ENCODE measurements around the gene TSKU. TPM values are rescaled to one million over a fixed set of nuclear protein-coding genes. Genes with fewer than 3 reads are reported as not detected.
"Not testable (repeated sequence)": the region's sequence is repeated elsewhere in the genome, so short reads cannot be mapped to it uniquely, and the experiment has no call there.

TSKU gene
- polyA plus RNA-seq, 3 donors, result not detected

DNA sequence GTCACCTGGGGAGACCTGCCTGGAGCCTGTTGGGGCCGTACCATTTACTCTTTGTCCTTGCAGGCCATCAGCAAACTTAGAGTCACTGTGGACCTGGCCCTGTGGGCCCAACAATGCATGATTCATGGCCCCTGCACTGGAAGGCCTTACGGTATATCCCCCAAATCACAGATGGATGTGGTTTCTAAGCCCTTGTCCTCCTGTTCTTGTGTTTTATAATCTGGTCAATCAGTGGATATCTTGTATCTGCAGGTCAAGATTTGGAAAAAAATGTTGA, 6.2 kb downstream of the TSKU start:
- H3K27me3 ChIP-seq (ENCODE audit: control insufficient read depth in 2 of 2, insufficient read depth in 2 of 2, low read length in 2 of 2), result peaks cover 16 to 35% of the 10 kb centered on the region in 2 donors
- H3K9me3 ChIP-seq (replicated peaks in 1 of 2; ENCODE audit: control insufficient read depth in 1 of 2, insufficient read depth in 1 of 2, low read length in 2 of 2), result peaks cover 0 to 6% of the 10 kb centered on the region in 2 donors
- Mint-ChIP-seq H3K9me3 (peaks cover 4 to 19% (median 6%) of the 10 kb centered on the region in 7 donors), H3K27me3 (ENCODE audit: low read depth in 3 of 3) (peaks cover 29 to 49% (median 49%) of the 10 kb centered on the region in 3 donors), H3K4me3 (no peak overlapping the region), H3K36me3 (peaks cover 0 to 7% of the 10 kb centered on the region in 2 donors), H3K4me1 (peaks cover 6% of the 10 kb centered on the region), H3K27ac (no peak overlapping the region)
- H3K4me3 ChIP-seq (replicated peaks in 1 of 3; ENCODE audit: low read depth in 2 of 3, low read length in 3 of 3), result no peak overlapping the region
- H3K79me2 ChIP-seq (ENCODE audit: insufficient read depth, low read length), result no peaks in the 10 kb centered on the region
- TF ChIP-seq, protein P1, sequence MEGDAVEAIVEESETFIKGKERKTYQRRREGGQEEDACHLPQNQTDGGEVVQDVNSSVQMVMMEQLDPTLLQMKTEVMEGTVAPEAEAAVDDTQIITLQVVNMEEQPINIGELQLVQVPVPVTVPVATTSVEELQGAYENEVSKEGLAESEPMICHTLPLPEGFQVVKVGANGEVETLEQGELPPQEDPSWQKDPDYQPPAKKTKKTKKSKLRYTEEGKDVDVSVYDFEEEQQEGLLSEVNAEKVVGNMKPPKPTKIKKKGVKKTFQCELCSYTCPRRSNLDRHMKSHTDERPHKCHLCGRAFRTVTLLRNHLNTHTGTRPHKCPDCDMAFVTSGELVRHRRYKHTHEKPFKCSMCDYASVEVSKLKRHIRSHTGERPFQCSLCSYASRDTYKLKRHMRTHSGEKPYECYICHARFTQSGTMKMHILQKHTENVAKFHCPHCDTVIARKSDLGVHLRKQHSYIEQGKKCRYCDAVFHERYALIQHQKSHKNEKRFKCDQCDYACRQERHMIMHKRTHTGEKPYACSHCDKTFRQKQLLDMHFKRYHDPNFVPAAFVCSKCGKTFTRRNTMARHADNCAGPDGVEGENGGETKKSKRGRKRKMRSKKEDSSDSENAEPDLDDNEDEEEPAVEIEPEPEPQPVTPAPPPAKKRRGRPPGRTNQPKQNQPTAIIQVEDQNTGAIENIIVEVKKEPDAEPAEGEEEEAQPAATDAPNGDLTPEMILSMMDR (IDR thresholded peaks at IDR 0.05), result no peak
- no peaks in the 10 kb centered on the region for H4K20me1 ChIP-seq (ENCODE audit: insufficient read depth, low read length)
- no peak overlapping the region for H3K4me2 ChIP-seq (replicated peaks; ENCODE audit: extremely low read depth, low read length, poor library complexity, severe bottlenecking)
- H3K36me3 ChIP-seq (replicated peaks in 1 of 2; ENCODE audit: control insufficient read depth in 1 of 2, insufficient read depth in 2 of 2, low read length in 2 of 2), result no peaks in the 10 kb centered on the region
- H3K4me1 ChIP-seq (ENCODE audit: control insufficient read depth in 1 of 2, insufficient read depth in 2 of 2, low read length in 2 of 2), result peaks cover 0 to 7% of the 10 kb centered on the region in 2 donors
- no peak overlapping the region for H3K9ac ChIP-seq (ENCODE audit: insufficient read depth, low read length, poor library complexity, severe bottlenecking)
- no peak for DNase-seq
- 100% methylated on average over 1 of the region's 2 CpGs for WGBS (ENCODE audit: insufficient coverage)
- intact Hi-C loops (cut with micrococcal nuclease), result no loop called here
- no peak overlapping the region for H3K27ac ChIP-seq (ENCODE audit: low read depth in 1 of 2, low read length in 2 of 2)
- no peak overlapping the region for H2AFZ ChIP-seq (ENCODE audit: insufficient read depth, low read depth, low read length, poor library complexity, severe bottlenecking)

DNA sequence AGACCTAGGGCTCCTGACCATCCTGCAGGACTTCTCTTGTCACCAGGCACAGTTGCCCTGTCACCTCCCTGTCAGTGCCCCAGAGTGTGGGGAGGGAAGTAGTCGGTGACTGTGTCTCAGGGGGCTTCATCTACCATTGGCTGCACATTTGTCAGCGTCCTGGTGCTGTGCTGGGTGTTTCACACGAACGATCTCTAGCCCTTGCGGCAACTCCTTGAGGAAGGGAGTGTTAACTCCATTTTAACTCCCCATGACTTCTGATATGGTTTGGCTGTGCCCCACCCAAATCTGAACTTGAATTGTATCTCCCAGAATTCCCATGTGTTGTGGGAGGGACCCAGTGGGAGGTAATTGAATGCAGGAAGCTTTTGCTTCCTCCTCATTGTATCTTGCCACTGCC, 7.1 kb downstream of the TSKU start:
- Histone ChIP-seq H2AFZ (ENCODE audit: insufficient read depth, low read depth, low read length, poor library complexity, severe bottlenecking) (no peak overlapping the region), H3K9me3 (replicated peaks in 1 of 2; ENCODE audit: control insufficient read depth in 1 of 2, insufficient read depth in 1 of 2, low read length in 2 of 2) (peaks cover 0 to 6% of the 10 kb centered on the region in 2 donors), H3K27me3 (ENCODE audit: control insufficient read depth in 2 of 2, insufficient read depth in 2 of 2, low read length in 2 of 2) (peaks cover 8 to 27% of the 10 kb centered on the region in 2 donors), H3K36me3 (replicated peaks in 1 of 2; ENCODE audit: control insufficient read depth in 1 of 2, insufficient read depth in 2 of 2, low read length in 2 of 2) (no peaks in the 10 kb centered on the region), H3K4me3 (replicated peaks in 1 of 3; ENCODE audit: low read depth in 2 of 3, low read length in 3 of 3) (no peak overlapping the region), H3K4me1 (ENCODE audit: control insufficient read depth in 1 of 2, insufficient read depth in 2 of 2, low read length in 2 of 2) (peaks cover 0 to 5% of the 10 kb centered on the region in 2 donors), H3K79me2 (ENCODE audit: insufficient read depth, low read length) (no peaks in the 10 kb centered on the region), H3K4me2 (replicated peaks; ENCODE audit: extremely low read depth, low read length, poor library complexity, severe bottlenecking) (no peak overlapping the region), H3K9ac (ENCODE audit: insufficient read depth, low read length, poor library complexity, severe bottlenecking) (no peak overlapping the region), H3K27ac (ENCODE audit: low read depth in 1 of 2, low read length in 2 of 2) (no peak overlapping the region), H4K20me1 (ENCODE audit: insufficient read depth, low read length) (no peaks in the 10 kb centered on the region)
- Mint-ChIP-seq H3K9me3 (peaks cover 4 to 14% (median 6%) of the 10 kb centered on the region in 7 donors), H3K27me3 (ENCODE audit: low read depth in 3 of 3) (peaks cover 20 to 40% (median 40%) of the 10 kb centered on the region in 3 donors), H3K27ac (no peak overlapping the region), H3K4me3 (no peak overlapping the region), H3K4me1 (peaks cover 6% of the 10 kb centered on the region), H3K36me3 (peaks cover 0 to 2% of the 10 kb centered on the region in 2 donors)
- TF ChIP-seq, protein P1 (IDR thresholded peaks at IDR 0.05), result no peak
- WGBS (ENCODE audit: insufficient coverage), result no CpG with 5 or more reads among the region's 5 CpGs
- DNase-seq, result no peak
- intact Hi-C loops (cut with micrococcal nuclease), result no loop called here

DNA sequence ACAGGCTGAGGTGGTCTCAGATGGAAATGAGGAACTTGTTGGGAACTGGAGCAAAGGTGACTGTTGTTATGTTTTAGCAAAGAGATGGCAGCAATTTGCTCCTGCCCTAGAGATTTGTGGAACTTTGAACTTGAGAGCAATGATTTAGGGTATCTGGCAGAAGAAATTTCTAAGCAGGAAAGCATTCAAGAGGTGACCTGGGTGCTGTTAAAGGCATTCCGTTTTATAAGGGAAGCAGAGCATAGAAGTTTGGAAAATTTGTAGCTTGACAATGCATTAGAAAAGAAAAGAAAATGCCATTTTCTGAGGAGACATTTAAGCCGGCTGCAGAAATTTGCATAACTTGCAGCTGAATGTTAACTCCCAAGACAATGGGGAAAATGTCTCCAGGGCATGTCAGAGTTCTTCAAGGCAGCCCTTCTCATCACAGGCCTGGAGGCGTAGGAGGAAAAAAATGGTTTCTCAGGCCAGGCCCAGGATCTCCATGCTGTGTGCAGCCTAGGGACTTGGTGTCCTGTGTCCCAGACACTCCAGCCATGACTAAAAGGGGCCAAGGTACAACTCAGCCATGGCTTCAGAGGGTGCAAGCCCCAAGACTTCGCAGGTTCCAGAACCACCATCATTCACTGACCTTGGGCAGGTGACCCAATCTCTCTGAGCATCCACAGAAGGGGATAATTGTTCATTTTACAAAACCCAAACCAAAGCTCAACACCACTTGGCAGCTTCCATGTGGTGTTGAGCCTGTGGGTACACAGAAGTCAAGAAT, 8.0 kb downstream of the TSKU start:
- intact Hi-C loops (cut with micrococcal nuclease); H3K4me1 ChIP-seq (ENCODE audit: control insufficient read depth in 1 of 2, insufficient read depth in 2 of 2, low read length in 2 of 2); H3K4me3 Mint-ChIP-seq; H3K36me3 Mint-ChIP-seq; H3K9me3 ChIP-seq (replicated peaks in 1 of 2; ENCODE audit: control insufficient read depth in 1 of 2, insufficient read depth in 1 of 2, low read length in 2 of 2); H3K27ac Mint-ChIP-seq; H3K4me1 Mint-ChIP-seq; H3K27ac ChIP-seq (ENCODE audit: low read depth in 1 of 2, low read length in 2 of 2); H4K20me1 ChIP-seq (ENCODE audit: insufficient read depth, low read length); H3K9me3 Mint-ChIP-seq; H3K79me2 ChIP-seq (ENCODE audit: insufficient read depth, low read length); H3K36me3 ChIP-seq (replicated peaks in 1 of 2; ENCODE audit: control insufficient read depth in 1 of 2, insufficient read depth in 2 of 2, low read length in 2 of 2); H2AFZ ChIP-seq (ENCODE audit: insufficient read depth, low read depth, low read length, poor library complexity, severe bottlenecking); H3K4me3 ChIP-seq (replicated peaks in 1 of 3; ENCODE audit: low read depth in 2 of 3, low read length in 3 of 3); H3K9ac ChIP-seq (ENCODE audit: insufficient read depth, low read length, poor library complexity, severe bottlenecking); H3K4me2 ChIP-seq (replicated peaks; ENCODE audit: extremely low read depth, low read length, poor library complexity, severe bottlenecking); DNase-seq: not testable (repeated sequence)
- 100% methylated on average over 4 of the region's 4 CpGs for WGBS (ENCODE audit: insufficient coverage)
- H3K27me3 ChIP-seq (ENCODE audit: control insufficient read depth in 2 of 2, insufficient read depth in 2 of 2, low read length in 2 of 2), result peaks cover 5 to 17% of the 10 kb centered on the region in 2 donors
- H3K27me3 Mint-ChIP-seq (ENCODE audit: low read depth in 3 of 3), result peaks cover 14 to 31% (median 31%) of the 10 kb centered on the region in 3 donors

Data from CD14-positive monocyte (primary cell).